C4-2B (cell line): Measurements from ENCODE around the gene SLC17A2.

Experiments
- H3K27ac ChIP-seq: fragments of 450-650 bp; 2 replicates; pipeline ENCODE4 v1.5.1; 2017
- ZFX ChIP-seq: fragments of 450-650 bp; IDR thresholded peaks from 2 replicates; pipeline ENCODE4 v1.6.1; 2017
- TF ChIP-seq, protein P1 (sequence below): fragments of 450-650 bp; conservative IDR thresholded peaks from 2 replicates; pipeline ENCODE4 v1.5.1; 2017; ENCODE audit warnings: mild to moderate bottlenecking

Gene SLC17A2

DNA sequence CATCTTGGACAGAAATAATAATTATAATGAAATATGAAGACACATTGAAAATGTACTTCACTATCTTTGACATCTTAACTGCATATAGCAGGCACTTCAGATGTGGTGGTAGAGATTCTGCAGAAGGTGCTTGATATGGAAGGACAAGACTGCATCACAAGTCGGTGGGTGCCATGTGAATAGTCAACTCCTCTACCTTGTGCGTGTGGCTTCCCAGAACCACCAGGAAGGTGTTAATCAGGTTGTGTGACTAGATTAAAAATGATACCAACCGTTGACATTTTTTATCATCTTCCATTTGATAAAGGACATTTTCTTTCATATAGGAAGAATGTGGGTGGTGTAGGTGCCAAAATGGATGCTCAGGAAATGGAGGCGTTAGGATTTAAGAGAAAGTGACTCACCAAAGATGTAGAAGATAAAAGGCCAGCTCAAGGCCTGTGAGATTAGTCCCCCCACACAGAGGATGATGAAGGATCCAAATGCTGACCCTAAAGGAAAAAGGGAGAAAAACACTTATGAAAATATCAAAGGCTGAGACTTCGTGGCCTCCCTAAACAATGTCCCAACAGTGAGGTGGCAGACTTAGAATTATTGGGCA, 12.3 kb downstream of the SLC17A2 start:
- no peak overlapping the region for H3K27ac ChIP-seq
- TF ChIP-seq, protein P1, sequence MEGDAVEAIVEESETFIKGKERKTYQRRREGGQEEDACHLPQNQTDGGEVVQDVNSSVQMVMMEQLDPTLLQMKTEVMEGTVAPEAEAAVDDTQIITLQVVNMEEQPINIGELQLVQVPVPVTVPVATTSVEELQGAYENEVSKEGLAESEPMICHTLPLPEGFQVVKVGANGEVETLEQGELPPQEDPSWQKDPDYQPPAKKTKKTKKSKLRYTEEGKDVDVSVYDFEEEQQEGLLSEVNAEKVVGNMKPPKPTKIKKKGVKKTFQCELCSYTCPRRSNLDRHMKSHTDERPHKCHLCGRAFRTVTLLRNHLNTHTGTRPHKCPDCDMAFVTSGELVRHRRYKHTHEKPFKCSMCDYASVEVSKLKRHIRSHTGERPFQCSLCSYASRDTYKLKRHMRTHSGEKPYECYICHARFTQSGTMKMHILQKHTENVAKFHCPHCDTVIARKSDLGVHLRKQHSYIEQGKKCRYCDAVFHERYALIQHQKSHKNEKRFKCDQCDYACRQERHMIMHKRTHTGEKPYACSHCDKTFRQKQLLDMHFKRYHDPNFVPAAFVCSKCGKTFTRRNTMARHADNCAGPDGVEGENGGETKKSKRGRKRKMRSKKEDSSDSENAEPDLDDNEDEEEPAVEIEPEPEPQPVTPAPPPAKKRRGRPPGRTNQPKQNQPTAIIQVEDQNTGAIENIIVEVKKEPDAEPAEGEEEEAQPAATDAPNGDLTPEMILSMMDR: no peak
- no peak for TF ChIP-seq ZFX

DNA sequence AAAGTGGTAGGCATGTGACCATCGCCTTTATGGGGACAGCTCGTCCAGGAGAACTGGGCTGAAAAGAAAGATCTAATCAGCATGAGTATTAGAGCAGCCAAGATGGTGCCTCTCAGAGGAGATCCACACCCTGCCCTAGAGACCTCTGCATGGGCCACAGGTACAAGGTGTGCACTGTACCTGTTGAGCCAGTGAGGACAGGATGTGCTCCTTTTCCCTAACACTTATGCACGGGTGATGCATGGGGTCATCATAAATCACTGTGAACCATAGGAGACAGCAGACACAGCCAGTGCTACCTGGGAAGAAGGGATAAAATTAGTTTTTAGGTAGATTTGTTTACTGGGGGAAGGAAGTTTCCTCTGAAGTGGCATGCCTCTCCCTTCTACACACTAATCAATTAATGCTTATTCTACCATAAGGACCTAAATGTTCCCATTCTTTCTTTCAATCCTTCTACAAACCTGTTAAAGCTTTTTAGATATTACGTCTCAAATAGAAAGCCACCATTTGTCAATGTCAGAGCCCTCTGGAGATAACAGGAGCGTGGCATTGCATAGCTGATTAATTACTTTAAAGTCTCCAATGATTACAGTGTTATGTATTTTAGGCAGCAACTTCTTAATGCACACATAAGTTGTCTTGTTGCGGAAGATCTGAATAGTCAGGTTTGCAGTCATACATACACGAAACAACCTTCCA, 13.6 kb downstream of the SLC17A2 start:
- H3K27ac ChIP-seq: no peak overlapping the region
- TF ChIP-seq, protein P1: no peak

DNA sequence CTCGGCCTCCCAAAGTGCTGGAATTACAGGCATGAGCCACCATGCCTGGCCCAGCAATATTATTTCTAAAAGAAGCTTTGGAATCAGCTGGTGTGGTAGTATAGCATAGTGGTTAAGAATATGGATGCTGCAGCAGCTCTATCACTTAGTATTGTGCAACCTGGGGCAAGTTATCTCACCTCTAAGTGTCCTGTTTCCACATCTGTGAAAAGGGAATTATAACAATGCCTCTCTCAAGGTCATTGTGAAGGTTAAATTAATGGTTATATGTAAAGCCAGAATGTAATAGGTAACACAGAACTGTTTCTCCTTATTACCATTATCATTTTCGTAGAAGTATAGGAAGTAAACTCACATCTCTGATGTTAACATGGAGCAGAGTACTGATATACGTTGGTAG, 14.2 kb downstream of the SLC17A2 start:
- TF ChIP-seq ZFX: no peak
- TF ChIP-seq, protein P1: no peak
- H3K27ac ChIP-seq: no peak overlapping the region

DNA sequence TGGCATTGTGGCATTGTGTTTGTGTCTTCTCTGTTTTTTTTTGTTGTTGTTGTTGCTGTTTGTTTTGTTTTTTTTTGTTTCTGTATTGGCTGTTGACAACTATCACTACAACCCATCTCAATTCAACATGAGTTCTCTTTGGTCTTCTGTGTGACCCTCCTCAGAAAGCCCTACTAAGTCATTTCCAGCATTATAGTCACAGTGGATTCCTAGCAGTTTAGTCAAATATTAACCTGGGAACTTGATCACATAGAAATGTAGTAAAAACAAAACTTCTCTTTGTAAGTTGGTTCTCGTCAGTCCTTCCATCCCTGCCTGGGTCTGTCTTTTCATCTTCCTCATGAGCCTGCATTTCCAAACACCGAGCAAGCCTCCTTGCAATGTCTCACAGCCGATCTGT, 16.8 kb downstream of the SLC17A2 start:
- TF ChIP-seq ZFX: no peak
- TF ChIP-seq, protein P1: no peak
- no peak overlapping the region for H3K27ac ChIP-seq

DNA sequence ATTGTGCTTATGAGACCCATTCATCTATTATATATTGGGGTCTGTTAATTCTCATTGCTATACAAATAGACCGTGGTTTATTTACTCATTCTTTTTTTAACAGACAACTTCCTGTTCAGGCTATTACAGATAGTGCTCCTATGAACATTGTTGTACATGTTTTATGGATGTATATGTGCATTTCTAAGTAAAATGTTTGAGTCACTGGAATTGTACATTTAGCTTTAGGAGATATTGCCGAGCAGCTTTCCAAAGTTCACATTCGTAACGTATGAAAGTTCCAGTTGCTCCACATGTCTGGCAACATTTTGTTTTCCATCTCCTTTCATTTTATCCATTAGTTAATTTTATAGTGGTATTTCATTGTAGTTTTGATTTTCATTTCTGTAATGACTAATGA, 19.1 kb downstream of the SLC17A2 start:
- TF ChIP-seq, protein P1: no peak
- TF ChIP-seq ZFX: no peak
- no peak overlapping the region for H3K27ac ChIP-seq

DNA sequence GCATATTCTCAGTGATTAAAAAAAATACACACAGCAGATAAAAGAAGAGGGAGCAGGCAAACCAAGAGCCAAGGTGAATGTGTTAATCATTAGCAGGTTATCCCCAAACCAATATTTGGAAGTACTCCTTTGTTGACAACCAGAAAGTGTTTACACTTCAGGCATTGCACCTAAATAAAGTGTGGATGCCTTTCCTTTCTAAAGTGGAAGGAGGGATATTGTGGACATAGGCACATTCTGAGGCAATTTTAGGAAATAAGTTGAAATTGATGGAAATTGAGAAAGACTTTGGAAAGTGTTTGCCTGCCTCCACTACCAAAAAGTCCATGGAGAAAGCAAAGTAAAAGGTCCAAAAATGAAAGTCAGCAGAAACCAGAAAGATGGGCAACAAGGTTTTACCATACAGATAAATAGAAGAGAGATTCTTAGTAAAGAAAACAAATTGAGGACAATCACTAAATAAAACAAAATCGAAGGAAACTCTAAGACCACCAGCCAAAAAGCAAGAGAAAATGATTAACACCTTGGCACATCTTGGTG, 22.9 kb downstream of the SLC17A2 start:
- TF ChIP-seq, protein P1: no peak
- no peak for TF ChIP-seq ZFX
- H3K27ac ChIP-seq: no peak overlapping the region

DNA sequence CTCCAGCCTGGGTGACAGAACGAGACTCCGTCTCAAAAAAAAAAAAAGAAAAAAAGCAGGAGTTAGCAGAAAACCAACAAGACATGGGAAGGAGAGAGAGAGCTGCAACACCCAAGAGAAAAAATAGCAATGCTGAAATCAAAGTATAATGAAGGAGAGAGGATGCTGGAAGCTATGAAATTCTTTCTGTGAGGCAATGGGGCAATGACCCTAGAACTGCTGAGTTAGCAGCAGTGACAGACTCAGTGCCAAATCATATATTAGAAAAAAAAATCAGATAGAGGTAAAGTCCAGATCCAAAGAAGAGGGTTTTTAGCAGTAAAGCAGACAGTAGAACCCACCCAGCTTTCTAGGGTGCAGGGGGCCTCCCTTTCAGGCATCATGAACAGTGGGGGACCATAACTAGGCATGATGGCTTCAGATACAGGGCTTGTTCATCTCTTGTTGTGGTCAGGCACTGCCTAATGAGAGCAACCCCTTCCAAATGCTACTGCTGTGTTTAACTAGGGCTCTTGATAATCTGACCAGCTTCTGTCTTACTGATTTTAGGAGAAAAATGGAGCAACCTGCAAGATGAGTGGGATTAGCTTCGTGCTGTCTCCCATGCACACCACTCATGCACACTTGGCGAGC, 26.9 kb downstream of the SLC17A2 start:
- no peak overlapping the region for H3K27ac ChIP-seq
- TF ChIP-seq, protein P1: no peak
- no peak for TF ChIP-seq ZFX
